OCI-LY1 (cell line): ENCODE measurements around the gene KIF13A.

ENCODE experiments used
- H2AFZ ChIP-seq: fragments of 200-600 bp; sonication (generic), shearing (Covaris generic); 2 replicates; pipeline ENCODE4 v1.6.0; 2014; ENCODE audit warnings: antibody characterized with exemption, mild to moderate bottlenecking, low read length
- H3F3A ChIP-seq: fragments of 200-600 bp; sonication (generic), shearing (Covaris generic); 2 replicates; pipeline ENCODE4 v1.6.0; 2014; ENCODE audit warnings: mild to moderate bottlenecking, antibody characterized with exemption, low read length, moderate library complexity; ENCODE audit not compliant: insufficient read depth
- H3K27ac ChIP-seq: fragments of 200-600 bp; sonication (generic); 2 replicates; pipeline ENCODE4 v1.5.1; 2014; ENCODE audit warnings: low read length, mixed run types, mild to moderate bottlenecking, low read depth; ENCODE audit not compliant: poor library complexity, severe bottlenecking
- H3K27me3 ChIP-seq: fragments of 200-600 bp; sonication (generic); 2 replicates; pipeline ENCODE4 v1.6.0; 2014; ENCODE audit warnings: antibody characterized with exemption, mild to moderate bottlenecking, low read length, moderate library complexity; ENCODE audit not compliant: insufficient read depth
- H3K36me3 ChIP-seq: fragments of 200-600 bp; sonication (generic); 2 replicates; pipeline ENCODE4 v1.6.1; 2014; ENCODE audit warnings: mild to moderate bottlenecking, antibody characterized with exemption, low read length, moderate library complexity, mixed read lengths; ENCODE audit not compliant: insufficient read depth
- H3K4me1 ChIP-seq: fragments of 200-600 bp; sonication (generic); 2 replicates; pipeline ENCODE4 v1.5.1; 2014; ENCODE audit warnings: mild to moderate bottlenecking, low read length, moderate library complexity; ENCODE audit not compliant: insufficient read depth, severe bottlenecking
- H3K4me2 ChIP-seq: fragments of 200-600 bp; sonication (generic), shearing (Covaris generic); 2 replicates; pipeline ENCODE4 v1.6.1; 2014; ENCODE audit warnings: low read length
- H3K4me3 ChIP-seq: fragments of 200-600 bp; sonication (generic); 2 replicates; pipeline ENCODE4 v1.5.1; 2014; ENCODE audit warnings: low read length, low read depth, mild to moderate bottlenecking, mixed read lengths; ENCODE audit not compliant: poor library complexity, severe bottlenecking
- H3K79me2 ChIP-seq: fragments of 200-600 bp; shearing (Covaris generic); 2 replicates; pipeline ENCODE4 v1.6.1; 2016; ENCODE audit warnings: mixed run types, low read length, mixed read lengths; ENCODE audit not compliant: insufficient read depth
- H3K9ac ChIP-seq: fragments of 200-600 bp; sonication (generic), shearing (Covaris generic); 2 replicates; pipeline ENCODE4 v1.6.1; 2014; ENCODE audit warnings: mild to moderate bottlenecking, low read length, mixed read lengths
- H3K9me2 ChIP-seq: fragments of 200-600 bp; sonication (generic), shearing (Covaris generic); 2 replicates; pipeline ENCODE4 v1.6.1; 2014; ENCODE audit warnings: low read depth, mild to moderate bottlenecking, low read length, mixed read lengths
- H3K9me3 ChIP-seq: fragments of 200-600 bp; shearing (Covaris generic); 2 replicates; pipeline ENCODE4 v1.6.1; 2014; ENCODE audit warnings: low read length, mixed read lengths
- H4K20me1 ChIP-seq: fragments of 200-600 bp; sonication (generic), shearing (Covaris generic); 2 replicates; pipeline ENCODE4 v1.6.0; 2016; ENCODE audit warnings: mild to moderate bottlenecking, low read length; ENCODE audit not compliant: insufficient read depth
- EZH2 ChIP-seq: fragments of 200-600 bp; sonication (generic), shearing (Covaris generic); IDR thresholded peaks from 2 replicates; pipeline ENCODE4 v1.8.0; 2017; ENCODE audit warnings: borderline replicate concordance, mixed run types, mild to moderate bottlenecking, antibody characterized with exemption, low read length, moderate library complexity, mixed read lengths
- TF ChIP-seq, protein P1 (sequence below): fragments of 200-600 bp; sonication (generic), shearing (Covaris generic); IDR thresholded peaks from 2 replicates; pipeline ENCODE4 v1.5.1; 2017; ENCODE audit warnings: mild to moderate bottlenecking, antibody characterized with exemption, low read length, moderate library complexity, mixed read lengths

Gene KIF13A

DNA sequence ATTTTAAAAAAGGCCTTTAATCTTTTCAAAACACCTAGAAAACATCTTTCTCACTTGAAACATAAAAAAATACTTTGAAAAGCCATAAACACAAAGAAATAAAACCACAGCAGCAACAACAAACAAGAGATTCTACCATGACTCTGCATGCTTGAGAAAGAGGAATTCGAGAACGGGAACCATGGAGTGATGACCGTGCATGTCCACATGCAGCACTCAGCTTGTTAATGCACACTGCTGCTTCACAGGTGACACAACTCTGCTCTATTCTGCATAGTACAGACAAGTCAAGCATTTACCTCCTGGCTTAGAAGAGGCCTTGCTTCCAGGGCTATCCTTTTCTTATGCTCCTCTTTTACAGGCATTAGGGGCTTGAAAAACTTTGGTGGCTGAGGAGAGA lies 215.8 kb downstream of the KIF13A start:
- H3K4me2 ChIP-seq, result no peak overlapping the region
- no peaks in the 10 kb centered on the region for H3K36me3 ChIP-seq
- H2AFZ ChIP-seq, result no peak overlapping the region
- H3K27me3 ChIP-seq, result no peaks in the 10 kb centered on the region
- H3K9ac ChIP-seq, result no peak overlapping the region
- H3F3A ChIP-seq, result no peaks in the 10 kb centered on the region
- TF ChIP-seq, protein P1, sequence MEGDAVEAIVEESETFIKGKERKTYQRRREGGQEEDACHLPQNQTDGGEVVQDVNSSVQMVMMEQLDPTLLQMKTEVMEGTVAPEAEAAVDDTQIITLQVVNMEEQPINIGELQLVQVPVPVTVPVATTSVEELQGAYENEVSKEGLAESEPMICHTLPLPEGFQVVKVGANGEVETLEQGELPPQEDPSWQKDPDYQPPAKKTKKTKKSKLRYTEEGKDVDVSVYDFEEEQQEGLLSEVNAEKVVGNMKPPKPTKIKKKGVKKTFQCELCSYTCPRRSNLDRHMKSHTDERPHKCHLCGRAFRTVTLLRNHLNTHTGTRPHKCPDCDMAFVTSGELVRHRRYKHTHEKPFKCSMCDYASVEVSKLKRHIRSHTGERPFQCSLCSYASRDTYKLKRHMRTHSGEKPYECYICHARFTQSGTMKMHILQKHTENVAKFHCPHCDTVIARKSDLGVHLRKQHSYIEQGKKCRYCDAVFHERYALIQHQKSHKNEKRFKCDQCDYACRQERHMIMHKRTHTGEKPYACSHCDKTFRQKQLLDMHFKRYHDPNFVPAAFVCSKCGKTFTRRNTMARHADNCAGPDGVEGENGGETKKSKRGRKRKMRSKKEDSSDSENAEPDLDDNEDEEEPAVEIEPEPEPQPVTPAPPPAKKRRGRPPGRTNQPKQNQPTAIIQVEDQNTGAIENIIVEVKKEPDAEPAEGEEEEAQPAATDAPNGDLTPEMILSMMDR, result no peak
- no peak for TF ChIP-seq EZH2
- no peaks in the 10 kb centered on the region for H3K9me2 ChIP-seq
- H3K9me3 ChIP-seq, result no peaks in the 10 kb centered on the region
- H3K27ac ChIP-seq, result no peak overlapping the region
- H3K79me2 ChIP-seq, result no peaks in the 10 kb centered on the region
- H4K20me1 ChIP-seq, result no peaks in the 10 kb centered on the region
- no peak overlapping the region for H3K4me3 ChIP-seq
- no peaks in the 10 kb centered on the region for H3K4me1 ChIP-seq

DNA sequence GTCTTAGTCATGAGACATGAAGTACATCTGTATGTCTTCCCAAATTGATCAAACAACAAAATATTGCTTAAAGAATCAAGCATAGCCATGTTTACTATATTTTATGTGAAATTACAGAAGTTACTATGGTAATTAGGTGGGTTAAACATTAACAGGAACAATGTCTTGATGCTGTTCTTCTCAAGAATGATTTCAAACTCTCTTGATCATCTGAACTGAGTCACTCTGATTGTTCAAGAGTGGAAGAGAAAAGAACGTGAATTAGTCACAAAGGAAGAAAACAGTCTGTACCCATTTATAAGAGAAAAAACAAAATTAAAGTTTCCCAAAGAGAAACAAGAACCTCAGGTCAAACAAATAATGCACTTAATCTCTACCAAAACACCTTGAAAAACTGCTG lies 218.6 kb downstream of the KIF13A start:
- Histone ChIP-seq H3K4me3 (no peak overlapping the region), H4K20me1 (no peaks in the 10 kb centered on the region), H3K27me3 (no peaks in the 10 kb centered on the region), H3K9me2 (no peaks in the 10 kb centered on the region), H3K4me2 (no peak overlapping the region), H3F3A (no peaks in the 10 kb centered on the region), H3K36me3 (no peaks in the 10 kb centered on the region), H3K9ac (no peak overlapping the region), H3K4me1 (no peaks in the 10 kb centered on the region), H3K27ac (no peak overlapping the region), H3K9me3 (no peaks in the 10 kb centered on the region), H3K79me2 (no peaks in the 10 kb centered on the region), H2AFZ (no peak overlapping the region)
- TF ChIP-seq, protein P1, result no peak
- no peak for TF ChIP-seq EZH2

DNA sequence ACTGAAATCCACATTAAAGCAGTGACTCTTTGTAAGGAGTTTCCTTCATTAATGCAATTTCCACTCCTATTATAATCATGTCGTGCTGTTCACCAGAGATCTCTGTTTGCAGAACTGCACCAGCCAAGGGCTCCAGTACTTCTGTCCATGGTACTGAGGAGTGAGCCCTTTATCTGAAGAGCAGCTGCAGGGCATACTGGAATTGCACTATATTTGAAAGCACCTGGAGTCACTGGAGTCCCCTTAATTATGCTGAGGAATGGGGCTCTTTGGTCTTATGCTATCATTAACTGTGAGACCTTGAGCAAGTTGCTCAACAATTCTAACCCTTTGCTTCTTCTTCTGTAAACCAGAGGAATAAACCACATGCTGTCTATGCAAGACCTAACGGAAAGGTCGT lies 219.0 kb downstream of the KIF13A start:
- no peaks in the 10 kb centered on the region for H3K9me2 ChIP-seq
- no peaks in the 10 kb centered on the region for H3K4me1 ChIP-seq
- H2AFZ ChIP-seq, result no peak overlapping the region
- H3K4me3 ChIP-seq, result no peak overlapping the region
- H4K20me1 ChIP-seq, result no peaks in the 10 kb centered on the region
- no peaks in the 10 kb centered on the region for H3K79me2 ChIP-seq
- no peaks in the 10 kb centered on the region for H3K9me3 ChIP-seq
- no peaks in the 10 kb centered on the region for H3K27me3 ChIP-seq
- H3K36me3 ChIP-seq, result no peaks in the 10 kb centered on the region
- no peaks in the 10 kb centered on the region for H3F3A ChIP-seq
- no peak overlapping the region for H3K9ac ChIP-seq
- TF ChIP-seq EZH2, result no peak
- no peak overlapping the region for H3K4me2 ChIP-seq
- H3K27ac ChIP-seq, result no peak overlapping the region

DNA sequence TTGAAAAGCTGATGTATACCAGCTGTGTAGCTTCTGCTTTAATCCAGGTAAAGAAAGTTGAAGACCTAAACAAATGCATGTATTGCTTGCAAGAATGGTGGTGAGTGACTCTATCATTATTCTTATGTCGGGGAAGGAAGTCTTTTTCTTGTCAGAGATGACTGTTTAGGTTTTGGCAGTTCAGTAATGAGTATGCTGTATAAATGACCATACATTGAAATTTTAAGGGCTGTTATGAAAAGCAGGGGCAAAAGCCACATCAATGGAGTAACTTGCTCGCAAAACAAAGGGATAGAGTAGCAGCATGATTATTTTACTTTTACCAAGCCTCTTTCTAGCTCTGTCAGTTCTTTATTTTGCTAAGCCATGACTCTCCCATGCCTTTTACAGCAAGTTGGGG lies 224.8 kb downstream of the KIF13A start:
- TF ChIP-seq EZH2, result no peak
- TF ChIP-seq, protein P1, result no peak
- Histone ChIP-seq H3K9ac (no peak overlapping the region), H3K36me3 (no peaks in the 10 kb centered on the region), H3F3A (no peaks in the 10 kb centered on the region), H3K27ac (no peak overlapping the region), H3K4me2 (no peak overlapping the region), H2AFZ (no peak overlapping the region), H3K27me3 (no peaks in the 10 kb centered on the region), H3K9me2 (no peaks in the 10 kb centered on the region), H3K79me2 (no peaks in the 10 kb centered on the region), H3K9me3 (no peaks in the 10 kb centered on the region), H4K20me1 (no peaks in the 10 kb centered on the region), H3K4me3 (no peak overlapping the region), H3K4me1 (no peaks in the 10 kb centered on the region)
